DOHH2 (cell line): ENCODE measurements around the gene HHLA2.

Source experiments
- EZH2phosphoT487 ChIP-seq: fragments of 200-600 bp; sonication (generic); IDR thresholded peaks from 2 replicates; pipeline ENCODE4 v1.6.1; 2017; ENCODE audit warnings: borderline replicate concordance, mild to moderate bottlenecking, antibody characterized with exemption, low read length, moderate library complexity, mixed read lengths
- TF ChIP-seq, protein P1 (sequence below): fragments of 200-600 bp; sonication (generic); IDR thresholded peaks from one replicate; pipeline ENCODE4 v1.5.1; 2014; ENCODE audit warnings: antibody characterized with exemption, mild to moderate bottlenecking, low read depth, low read length; ENCODE audit not compliant: poor library complexity, severe bottlenecking

DNA sequence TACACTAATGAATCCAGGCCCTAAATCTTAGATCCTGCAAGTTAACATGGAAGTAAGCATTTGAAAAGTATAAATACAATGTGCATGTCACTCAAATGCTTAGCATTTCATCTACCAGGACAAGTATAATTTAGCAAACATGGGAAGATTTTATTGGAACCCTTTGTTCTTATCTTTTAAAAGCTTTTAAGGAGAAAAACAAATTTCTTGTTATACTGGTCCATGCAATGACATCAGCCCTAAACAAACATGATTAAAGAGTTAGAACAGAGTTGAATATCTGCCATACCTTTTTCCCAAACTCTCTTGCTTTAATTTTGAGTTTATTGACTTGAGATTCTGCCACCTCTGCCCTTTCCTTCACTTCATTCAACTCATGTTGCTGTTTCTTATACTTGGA is 87.0 kb downstream of the HHLA2 start:
- TF ChIP-seq, protein P1, sequence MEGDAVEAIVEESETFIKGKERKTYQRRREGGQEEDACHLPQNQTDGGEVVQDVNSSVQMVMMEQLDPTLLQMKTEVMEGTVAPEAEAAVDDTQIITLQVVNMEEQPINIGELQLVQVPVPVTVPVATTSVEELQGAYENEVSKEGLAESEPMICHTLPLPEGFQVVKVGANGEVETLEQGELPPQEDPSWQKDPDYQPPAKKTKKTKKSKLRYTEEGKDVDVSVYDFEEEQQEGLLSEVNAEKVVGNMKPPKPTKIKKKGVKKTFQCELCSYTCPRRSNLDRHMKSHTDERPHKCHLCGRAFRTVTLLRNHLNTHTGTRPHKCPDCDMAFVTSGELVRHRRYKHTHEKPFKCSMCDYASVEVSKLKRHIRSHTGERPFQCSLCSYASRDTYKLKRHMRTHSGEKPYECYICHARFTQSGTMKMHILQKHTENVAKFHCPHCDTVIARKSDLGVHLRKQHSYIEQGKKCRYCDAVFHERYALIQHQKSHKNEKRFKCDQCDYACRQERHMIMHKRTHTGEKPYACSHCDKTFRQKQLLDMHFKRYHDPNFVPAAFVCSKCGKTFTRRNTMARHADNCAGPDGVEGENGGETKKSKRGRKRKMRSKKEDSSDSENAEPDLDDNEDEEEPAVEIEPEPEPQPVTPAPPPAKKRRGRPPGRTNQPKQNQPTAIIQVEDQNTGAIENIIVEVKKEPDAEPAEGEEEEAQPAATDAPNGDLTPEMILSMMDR: no peak
- TF ChIP-seq EZH2phosphoT487: no peak
